Measurements from ENCODE around the gene MXRA8. TPM values are rescaled to one million over a fixed set of nuclear protein-coding genes. Genes with fewer than 3 reads are reported as not detected.

MXRA8 gene
- total and polyA plus RNA-seq, 7 experiments from 2014 or later, result 0.39 to 2.2 (median 0.86) TPM

GRCh38 chr1:1348420-1349255, 9.7 kb downstream of the MXRA8 start:
- peak; percentile 41 for ATAC-seq
- Mint-ChIP-seq H3K4me3 (peak overlapping the region; percentile 40 to 85 (median 76)), H3K9me3 (peaks cover 0 to 3% (median 0%) of the 10 kb centered on the region in 11 donors), H3K36me3 (peaks cover 0 to 2% (median 0%) of the 10 kb centered on the region in 5 donors), H3K27ac (peak overlapping the region in 5 of 9 donors; percentile 19 to 76 (median 49)), H3K4me1 (peaks cover 13 to 32% (median 24%) of the 10 kb centered on the region in 7 donors), H3K27me3 (peaks cover 0 to 17% (median 9%) of the 10 kb centered on the region in 5 donors)
- peak overlapping the region; percentile 75 for H3K27ac ChIP-seq (ENCODE audit: low read depth, low read length)
- peaks cover 0 to 16% of the 10 kb centered on the region in 2 donors for H3K4me1 ChIP-seq (ENCODE audit: control insufficient read depth in 2 of 2, insufficient read depth in 2 of 2, low read length in 2 of 2)
- ChIA-PET POLR2A (interaction anchor here (0.6 to 2.2 kb wide), 7 partner anchors 10 to 58 kb away, joined by 3 to 15 read pairs (median 4); partner anchors contain the start of genes AURKAIP1, MRPL20 and MXRA8), CTCF (interaction anchor here (0.8 to 1.9 kb wide), 4 partner anchors 23 to 227 kb away, joined by 3 to 6 read pairs (median 5); partner anchors contain the start of gene AURKAIP1)
- no peaks in the 10 kb centered on the region for H3K36me3 ChIP-seq (ENCODE audit: control insufficient read depth in 2 of 3, insufficient read depth in 3 of 3, low read length in 3 of 3)
- peak overlapping the region; percentile 56 for H3K4me3 ChIP-seq (ENCODE audit: low read length)
- H3K9me3 ChIP-seq (ENCODE audit: control insufficient read depth in 2 of 3, low read length in 3 of 3), result no peaks in the 10 kb centered on the region
- no peak for DNase-seq
- H3K27me3 ChIP-seq (ENCODE audit: control insufficient read depth in 2 of 2, insufficient read depth in 2 of 2, low read length in 2 of 2), result no peaks in the 10 kb centered on the region
- intact Hi-C loops (cut with micrococcal nuclease), result loop anchor here (1.0 kb wide), 6 partner anchors 23 to 93 kb away; partner anchors contain the start of genes CPTP (in 1 of the 2), INTS11 (in 1 of the 2) and PUSL1 (in 1 of the 2)

- CTCF ChIA-PET, result interaction anchor here (0.6 to 1.9 kb wide), 5 partner anchors 24 to 228 kb away, joined by 3 to 6 read pairs (median 4); partner anchors contain the start of gene AURKAIP1
- ATAC-seq (no peak), DNase-seq (no peak)
- H3K36me3 ChIP-seq (ENCODE audit: control insufficient read depth in 2 of 3, insufficient read depth in 3 of 3, low read length in 3 of 3), result no peaks in the 10 kb centered on the region
- intact Hi-C loops (cut with micrococcal nuclease), result no loop called here
- H3K4me3 Mint-ChIP-seq, result peak overlapping the region; percentile 40 to 85 (median 76)
- H3K36me3 Mint-ChIP-seq, result peaks cover 0 to 2% (median 0%) of the 10 kb centered on the region in 5 donors
- H3K27me3 ChIP-seq (ENCODE audit: control insufficient read depth in 2 of 2, insufficient read depth in 2 of 2, low read length in 2 of 2), result no peaks in the 10 kb centered on the region
- peaks cover 13 to 29% (median 21%) of the 10 kb centered on the region in 7 donors for H3K4me1 Mint-ChIP-seq
- POLR2A ChIA-PET, result interaction anchor here (0.6 to 2.2 kb wide), 7 partner anchors 11 to 59 kb away, joined by 3 to 15 read pairs (median 4); partner anchors contain the start of genes AURKAIP1, MRPL20 and MXRA8
- peak overlapping the region; percentile 56 for H3K4me3 ChIP-seq (ENCODE audit: low read length)
- peaks cover 0 to 9% of the 10 kb centered on the region in 2 donors for H3K4me1 ChIP-seq (ENCODE audit: control insufficient read depth in 2 of 2, insufficient read depth in 2 of 2, low read length in 2 of 2)
- peaks cover 0 to 3% (median 0%) of the 10 kb centered on the region in 11 donors for H3K9me3 Mint-ChIP-seq
- peaks cover 0 to 11% (median 5%) of the 10 kb centered on the region in 5 donors for H3K27me3 Mint-ChIP-seq
- H3K27ac ChIP-seq (ENCODE audit: low read depth, low read length), result peak overlapping the region; percentile 75
- H3K9me3 ChIP-seq (ENCODE audit: control insufficient read depth in 2 of 3, low read length in 3 of 3), result no peaks in the 10 kb centered on the region
- H3K27ac Mint-ChIP-seq, result peak overlapping the region in 7 of 9 donors; percentile 22 to 77 (median 49)
These were observed 10.5 kb downstream of the MXRA8 start for GRCh38 chr1:1347663-1348419.

DNA sequence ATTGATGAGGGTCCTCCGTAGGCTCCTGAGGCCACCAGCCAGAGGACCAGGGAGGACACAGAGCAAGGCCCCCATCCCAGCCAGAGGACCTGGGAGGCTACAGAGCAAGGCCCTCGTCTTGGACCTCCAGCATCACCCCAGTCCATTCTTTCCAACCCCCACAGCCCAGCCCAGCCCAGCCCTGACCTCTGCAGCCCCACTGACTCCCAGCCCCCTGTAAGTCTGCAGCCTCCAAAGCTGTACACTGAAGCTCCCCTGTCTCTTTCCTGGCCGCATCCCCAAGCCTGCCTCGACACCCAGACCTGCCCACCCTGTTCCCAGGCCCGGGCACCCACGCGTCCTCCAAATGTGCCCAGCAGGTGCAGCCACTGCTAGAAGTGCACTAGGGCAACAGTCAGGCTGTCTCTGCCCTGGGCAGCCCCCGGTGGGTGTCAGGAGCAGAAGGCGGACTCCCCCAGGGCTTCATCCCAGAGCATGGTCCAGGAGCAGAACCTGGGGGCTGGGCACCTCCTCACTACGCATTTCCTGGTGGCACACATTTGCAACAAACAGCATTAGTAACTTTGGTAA, 11.2 kb downstream of the MXRA8 start:
- H3K27ac Mint-ChIP-seq, result peak overlapping the region in 6 of 9 donors; percentile 9 to 60 (median 36)
- CTCF ChIA-PET, result interaction anchor here (1.9 kb wide), 1 partner anchor 24 kb away, joined by 6 read pairs; no protein-coding TSS in a partner anchor
- no peak for DNase-seq
- Histone ChIP-seq H3K27ac (ENCODE audit: low read depth, low read length) (peak overlapping the region; percentile 75), H3K4me3 (ENCODE audit: low read length) (no peak overlapping the region), H3K36me3 (ENCODE audit: control insufficient read depth in 2 of 3, insufficient read depth in 3 of 3, low read length in 3 of 3) (no peaks in the 10 kb centered on the region), H3K9me3 (ENCODE audit: control insufficient read depth in 2 of 3, low read length in 3 of 3) (no peaks in the 10 kb centered on the region), H3K27me3 (ENCODE audit: control insufficient read depth in 2 of 2, insufficient read depth in 2 of 2, low read length in 2 of 2) (no peaks in the 10 kb centered on the region), H3K4me1 (ENCODE audit: control insufficient read depth in 2 of 2, insufficient read depth in 2 of 2, low read length in 2 of 2) (peaks cover 0 to 9% of the 10 kb centered on the region in 2 donors)
- no peaks in the 10 kb centered on the region for H3K36me3 Mint-ChIP-seq
- peaks cover 12 to 24% (median 14%) of the 10 kb centered on the region in 7 donors for H3K4me1 Mint-ChIP-seq
- ATAC-seq, result no peak
- intact Hi-C loops (cut with micrococcal nuclease), result no loop called here
- POLR2A ChIA-PET, result interaction anchor here (1.7 to 2.2 kb wide), 2 partner anchors 20 to 28 kb away, joined by 6 to 15 read pairs; partner anchors contain the start of gene AURKAIP1
- peaks cover 0 to 3% (median 0%) of the 10 kb centered on the region in 5 donors for H3K27me3 Mint-ChIP-seq
- H3K4me3 Mint-ChIP-seq, result peak overlapping the region; percentile 11 to 85 (median 72)
- peaks cover 0 to 1% (median 0%) of the 10 kb centered on the region in 11 donors for H3K9me3 Mint-ChIP-seq

DNA sequence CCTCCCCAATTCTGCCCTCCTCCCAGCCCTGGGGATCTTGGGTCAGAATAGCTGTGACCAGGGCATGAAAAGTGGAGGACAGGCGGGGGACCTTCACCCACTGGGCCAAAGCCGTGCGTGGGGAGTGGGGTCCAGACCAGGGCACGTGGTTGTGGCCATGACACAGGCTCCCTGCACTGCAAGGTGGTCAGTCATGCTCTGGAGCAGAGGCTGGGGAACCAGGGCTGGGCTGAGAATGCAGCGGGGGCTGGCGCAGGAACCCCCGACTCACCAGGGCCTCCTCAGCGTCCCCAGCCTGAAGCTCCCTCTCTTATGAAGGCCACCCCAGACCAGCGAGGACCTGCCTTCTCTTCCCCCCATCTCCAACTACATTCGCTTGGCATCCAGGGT, 11.9 kb downstream of the MXRA8 start:
- peak overlapping the region in 4 of 10 donors; percentile 59 to 85 (median 76) for H3K4me3 Mint-ChIP-seq
- no peaks in the 10 kb centered on the region for H3K9me3 Mint-ChIP-seq
- peak overlapping the region in 1 of 9 donors; percentile 16 for H3K27ac Mint-ChIP-seq
- Histone ChIP-seq H3K36me3 (ENCODE audit: control insufficient read depth in 2 of 3, insufficient read depth in 3 of 3, low read length in 3 of 3) (peaks cover 0 to under 1% (median 0%) of the 10 kb centered on the region in 3 experiments), H3K4me1 (ENCODE audit: control insufficient read depth in 2 of 2, insufficient read depth in 2 of 2, low read length in 2 of 2) (peaks cover 0 to 9% of the 10 kb centered on the region in 2 donors), H3K4me3 (ENCODE audit: low read length) (no peak overlapping the region), H3K27ac (ENCODE audit: low read depth, low read length) (no peak overlapping the region), H3K27me3 (ENCODE audit: control insufficient read depth in 2 of 2, insufficient read depth in 2 of 2, low read length in 2 of 2) (no peaks in the 10 kb centered on the region), H3K9me3 (ENCODE audit: control insufficient read depth in 2 of 3, low read length in 3 of 3) (no peaks in the 10 kb centered on the region)
- intact Hi-C loops (cut with micrococcal nuclease), result no loop called here
- no peaks in the 10 kb centered on the region for H3K27me3 Mint-ChIP-seq
- DNase-seq (no peak), ATAC-seq (no peak)
- CTCF ChIA-PET, result no interaction called here
- peaks cover 12 to 22% (median 13%) of the 10 kb centered on the region in 7 donors for H3K4me1 Mint-ChIP-seq
- POLR2A ChIA-PET, result no interaction called here
- H3K36me3 Mint-ChIP-seq, result peaks cover 0 to under 1% (median 0%) of the 10 kb centered on the region in 5 donors

DNA sequence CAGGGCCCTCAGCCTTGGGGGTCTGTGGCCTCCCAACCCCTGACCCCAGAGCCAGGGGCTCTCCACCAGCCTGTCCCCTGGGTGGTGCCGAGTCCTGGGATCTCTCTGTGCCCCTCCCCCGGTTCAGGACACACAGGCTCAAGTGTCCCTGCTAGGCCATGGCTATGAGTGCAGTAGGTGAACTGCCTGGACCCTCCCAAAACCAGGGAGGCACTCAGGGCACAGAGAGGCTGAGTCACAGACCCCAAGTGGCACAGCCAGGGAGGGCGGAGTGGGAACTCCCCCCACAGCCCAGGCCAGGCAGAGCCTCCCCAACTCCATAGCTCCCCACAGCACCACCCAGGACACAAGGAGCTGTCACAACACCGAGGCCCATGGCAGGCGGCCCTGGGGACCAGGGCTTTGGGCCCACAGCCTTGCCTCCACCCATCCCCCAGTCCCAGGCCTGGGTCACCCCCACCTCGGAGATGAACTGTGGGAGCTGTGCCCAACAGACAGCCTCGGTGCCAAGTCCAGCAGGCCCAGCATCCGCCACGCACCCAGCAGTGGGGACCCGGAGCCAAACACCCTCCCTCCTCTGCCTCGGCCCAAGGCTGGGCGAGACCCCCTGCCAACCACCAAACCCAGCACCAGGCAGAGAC, 12.4 kb downstream of the MXRA8 start:
- peaks cover 0 to 2% (median 0%) of the 10 kb centered on the region in 11 donors for H3K9me3 Mint-ChIP-seq
- H3K27me3 Mint-ChIP-seq, result no peaks in the 10 kb centered on the region
- ATAC-seq, result no peak
- ChIA-PET CTCF (no interaction called here), POLR2A (interaction anchor here (0.5 kb wide), 1 partner anchor 53 kb away, joined by 3 read pairs; the partner anchor contains the start of gene CCNL2)
- no peak overlapping the region for H3K4me3 ChIP-seq (ENCODE audit: low read length)
- no peak overlapping the region for H3K4me3 Mint-ChIP-seq
- no peaks in the 10 kb centered on the region for H3K27me3 ChIP-seq (ENCODE audit: control insufficient read depth in 2 of 2, insufficient read depth in 2 of 2, low read length in 2 of 2)
- intact Hi-C loops (cut with micrococcal nuclease), result no loop called here
- H3K36me3 ChIP-seq (ENCODE audit: control insufficient read depth in 2 of 3, insufficient read depth in 3 of 3, low read length in 3 of 3), result peaks cover 0 to 5% (median 0%) of the 10 kb centered on the region in 3 experiments
- H3K4me1 ChIP-seq (ENCODE audit: control insufficient read depth in 2 of 2, insufficient read depth in 2 of 2, low read length in 2 of 2), result peaks cover 0 to 9% of the 10 kb centered on the region in 2 donors
- peak overlapping the region; percentile 21 for H3K27ac ChIP-seq (ENCODE audit: low read depth, low read length)
- H3K36me3 Mint-ChIP-seq, result peaks cover 0 to 5% (median 4%) of the 10 kb centered on the region in 5 donors
- H3K27ac Mint-ChIP-seq, result peak overlapping the region in 1 of 9 donors; percentile 2
- no peak for DNase-seq
- no peaks in the 10 kb centered on the region for H3K9me3 ChIP-seq (ENCODE audit: control insufficient read depth in 2 of 3, low read length in 3 of 3)
- H3K4me1 Mint-ChIP-seq, result peaks cover 12 to 22% (median 13%) of the 10 kb centered on the region in 7 donors

Measured in naive thymus-derived CD4-positive, alpha-beta T cell (primary cell).